ENCODE results near the gene CCNK.

Gene CCNK

GRCh38 chr14:99556134-99556791 is 75.1 kb downstream of the CCNK start:
- no peak for DNase-seq

- DNase-seq = no peak
Measured at GRCh38 chr14:99559286-99559990, 78.2 kb downstream of the CCNK start.

GRCh38 chr14:99560403-99560802 is 79.2 kb downstream of the CCNK start:
- DNase-seq = no peak

GRCh38 chr14:99560922-99561683 is 79.9 kb downstream of the CCNK start:
- DNase-seq = no peak

- no peak for DNase-seq
Measured at GRCh38 chr14:99561864-99562263, 80.7 kb downstream of the CCNK start.

All from activated CD4-positive, alpha-beta T cell treated with anti-CD3 and anti-CD28 coated beads, Interleukin-2, amount 50 U/mL, for 16 hours (primary cell).